Activated T-cell treated with anti-CD3 and anti-CD28 coated beads, Interleukin-2, amount 50 U/mL, for 24 hours (primary cell): ENCODE results near the gene FAM209A.
"Not testable (repeated sequence)": the region's sequence is repeated elsewhere in the genome, so short reads cannot be mapped to it uniquely, and the experiment has no call there.

Experiments used
- DNase-seq: peaks from one replicate; pipeline ENCODE4 v3.0.0-alpha.2; 2020
- H3K27ac Mint-ChIP-seq: 2 replicates; pipeline ENCODE4 v1.8.0; 2020; ENCODE audit warnings: mild to moderate bottlenecking, mixed read lengths
- H3K27me3 Mint-ChIP-seq: 2 replicates; pipeline ENCODE4 v1.8.0; 2020; ENCODE audit warnings: mixed read lengths
- H3K36me3 Mint-ChIP-seq: 2 replicates; pipeline ENCODE4 v1.8.0; 2020; ENCODE audit warnings: low read depth, mixed read lengths
- H3K4me1 Mint-ChIP-seq: 2 replicates; pipeline ENCODE4 v1.8.0; 2020; ENCODE audit warnings: low read depth, mixed read lengths
- H3K4me3 Mint-ChIP-seq: 2 replicates; pipeline ENCODE4 v1.8.0; 2020; ENCODE audit warnings: mild to moderate bottlenecking, moderate library complexity, mixed read lengths
- H3K9me3 Mint-ChIP-seq: 2 replicates; pipeline ENCODE4 v1.8.0; 2020; ENCODE audit warnings: mixed read lengths

The FAM209A gene

DNA sequence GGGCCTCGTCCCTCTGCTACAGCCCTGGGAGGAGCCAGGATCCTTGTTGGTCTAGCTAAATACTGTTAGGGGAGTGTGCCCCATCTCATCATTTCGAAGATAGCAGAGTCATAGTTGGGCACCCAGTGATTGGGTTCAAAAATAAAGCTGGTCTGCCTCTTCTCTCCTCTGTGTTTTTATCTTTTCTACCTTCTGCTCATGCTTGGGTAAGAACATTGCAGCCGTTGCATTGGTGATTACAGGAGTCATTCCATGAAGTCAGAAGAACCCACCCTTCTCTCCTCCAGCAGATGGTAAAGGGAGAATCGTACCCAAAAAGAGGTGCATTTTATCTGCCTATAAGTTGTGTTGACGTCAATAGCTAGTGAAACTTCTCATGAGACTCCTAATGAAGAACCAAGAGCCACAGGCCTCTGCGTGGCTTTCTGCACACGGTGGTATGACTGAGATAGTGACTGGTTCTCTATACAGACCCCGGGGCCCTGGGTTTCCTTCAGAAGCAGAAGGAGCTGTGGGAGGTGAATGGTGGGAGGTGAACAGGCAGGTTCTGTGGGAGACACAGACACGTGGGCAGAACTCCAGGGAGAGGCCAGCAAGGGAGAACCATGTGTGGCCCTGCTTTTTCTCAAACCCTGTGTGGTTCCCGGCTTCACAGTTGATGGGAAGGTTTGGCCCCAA is 5.7 kb upstream of the FAM209A start:
- H3K4me3 Mint-ChIP-seq: no peak overlapping the region
- no peaks in the 10 kb centered on the region for H3K27me3 Mint-ChIP-seq
- H3K36me3 Mint-ChIP-seq: peaks cover 84% of the 10 kb centered on the region
- peaks cover 22% of the 10 kb centered on the region for H3K9me3 Mint-ChIP-seq
- no peak overlapping the region for H3K27ac Mint-ChIP-seq
- H3K4me1 Mint-ChIP-seq: peaks cover 7% of the 10 kb centered on the region
- DNase-seq: no peak

DNA sequence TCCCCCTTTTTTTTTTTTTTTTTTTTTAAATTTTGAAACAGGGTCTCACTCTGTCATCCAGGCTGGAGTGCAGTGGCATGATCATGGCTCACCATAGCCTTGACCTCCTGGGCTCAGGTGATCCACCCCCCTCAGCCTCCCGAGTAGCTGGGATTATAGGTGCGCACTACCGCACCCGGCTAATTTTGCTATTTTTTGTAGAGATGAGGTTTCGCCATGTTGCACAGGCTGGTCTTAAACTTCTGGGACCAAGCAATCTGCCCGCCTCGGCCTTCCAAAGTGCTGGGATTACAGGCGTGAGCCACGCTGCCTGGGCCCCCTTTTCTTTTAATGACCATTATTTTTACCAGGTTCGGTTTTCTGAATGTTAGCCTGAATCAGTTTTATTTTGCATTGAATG is 5.0 kb upstream of the FAM209A start:
- no peak overlapping the region for H3K4me3 Mint-ChIP-seq
- peaks cover 7% of the 10 kb centered on the region for H3K4me1 Mint-ChIP-seq
- DNase-seq: no peak
- H3K36me3 Mint-ChIP-seq: peaks cover 77% of the 10 kb centered on the region
- no peak overlapping the region for H3K27ac Mint-ChIP-seq
- peaks cover 22% of the 10 kb centered on the region for H3K9me3 Mint-ChIP-seq
- no peaks in the 10 kb centered on the region for H3K27me3 Mint-ChIP-seq

DNA sequence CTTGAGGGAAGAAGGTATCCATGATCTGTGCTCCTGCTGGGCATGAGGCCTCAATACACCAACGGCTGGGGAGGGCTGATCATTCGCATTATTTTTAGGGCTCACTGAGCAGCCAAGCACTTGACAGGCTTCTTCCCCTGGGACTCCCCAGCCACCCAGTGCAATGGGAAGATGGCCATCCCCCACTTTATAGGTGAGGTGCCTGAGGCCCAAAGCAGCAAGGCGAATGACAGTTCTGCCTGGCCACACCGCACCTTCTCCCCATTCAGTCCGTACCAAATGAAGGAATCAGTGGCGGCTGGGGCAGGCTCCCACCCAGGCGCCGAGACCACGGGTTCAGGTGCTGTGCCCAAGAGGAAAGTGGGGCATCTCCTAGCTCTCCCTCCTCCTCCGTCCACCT is 4.4 kb upstream of the FAM209A start:
- no peak overlapping the region for H3K27ac Mint-ChIP-seq
- no peak for DNase-seq
- H3K4me1 Mint-ChIP-seq: peaks cover 7% of the 10 kb centered on the region
- peaks cover 22% of the 10 kb centered on the region for H3K9me3 Mint-ChIP-seq
- peaks cover 71% of the 10 kb centered on the region for H3K36me3 Mint-ChIP-seq
- H3K27me3 Mint-ChIP-seq: no peaks in the 10 kb centered on the region
- no peak overlapping the region for H3K4me3 Mint-ChIP-seq

DNA sequence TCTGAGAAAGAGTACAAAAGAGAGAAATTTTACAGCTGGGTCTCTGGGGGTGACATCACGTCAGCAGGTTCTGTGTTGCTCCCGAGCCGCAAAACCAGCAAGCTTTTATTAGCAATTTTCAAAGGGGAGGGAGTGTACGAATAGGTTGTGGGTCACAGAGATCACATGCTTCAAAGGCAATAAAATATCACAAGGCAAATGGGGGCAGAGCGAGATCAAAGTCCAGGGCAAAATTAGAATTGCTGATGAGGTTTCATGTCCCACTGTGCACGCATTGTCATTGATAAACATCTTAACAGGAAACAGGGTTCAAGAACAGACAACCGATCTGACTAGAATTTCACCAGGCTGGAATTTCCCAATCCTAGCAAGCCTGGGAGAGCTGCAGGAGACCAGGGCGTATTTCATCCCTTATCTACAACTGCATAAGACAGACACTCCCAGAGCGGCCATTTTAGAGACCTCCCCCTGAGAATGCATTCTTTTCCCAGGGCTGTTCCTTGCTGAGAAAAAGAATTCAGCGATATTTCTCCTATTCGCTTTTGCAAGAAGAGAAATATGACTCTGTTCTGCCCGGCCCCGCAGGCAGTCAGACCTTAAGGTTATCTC is 3.7 kb upstream of the FAM209A start:
- H3K27ac Mint-ChIP-seq, DNase-seq, H3K4me1 Mint-ChIP-seq, H3K4me3 Mint-ChIP-seq, H3K27me3 Mint-ChIP-seq: not testable (repeated sequence)
- Mint-ChIP-seq H3K9me3 (peaks cover 22% of the 10 kb centered on the region), H3K36me3 (peaks cover 64% of the 10 kb centered on the region)

DNA sequence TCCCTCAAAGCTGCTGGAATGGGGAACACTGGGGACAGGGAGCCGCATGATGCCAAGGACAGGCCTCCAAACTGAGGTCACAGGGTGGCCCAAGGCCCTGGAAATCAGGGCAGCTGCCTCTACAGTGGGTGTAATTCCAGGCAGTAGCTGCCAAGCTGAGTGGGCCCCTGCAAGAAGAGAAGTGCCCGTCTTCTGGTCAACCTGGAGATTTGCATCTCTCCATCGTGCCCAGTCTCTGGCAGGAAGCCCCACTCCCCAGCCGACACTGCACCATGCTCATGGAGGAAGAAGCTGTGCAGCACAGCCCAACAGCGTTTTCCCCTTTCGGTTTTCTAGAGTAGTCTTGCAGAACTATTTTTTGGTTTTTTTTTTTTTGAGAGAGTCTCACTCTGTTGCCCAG is 2.2 kb upstream of the FAM209A start:
- DNase-seq: no peak
- H3K36me3 Mint-ChIP-seq: peaks cover 49% of the 10 kb centered on the region
- H3K9me3 Mint-ChIP-seq: peaks cover 22% of the 10 kb centered on the region
- H3K4me1 Mint-ChIP-seq: peaks cover 7% of the 10 kb centered on the region
- H3K4me3 Mint-ChIP-seq: no peak overlapping the region
- H3K27me3 Mint-ChIP-seq: no peaks in the 10 kb centered on the region
- H3K27ac Mint-ChIP-seq: no peak overlapping the region

DNA sequence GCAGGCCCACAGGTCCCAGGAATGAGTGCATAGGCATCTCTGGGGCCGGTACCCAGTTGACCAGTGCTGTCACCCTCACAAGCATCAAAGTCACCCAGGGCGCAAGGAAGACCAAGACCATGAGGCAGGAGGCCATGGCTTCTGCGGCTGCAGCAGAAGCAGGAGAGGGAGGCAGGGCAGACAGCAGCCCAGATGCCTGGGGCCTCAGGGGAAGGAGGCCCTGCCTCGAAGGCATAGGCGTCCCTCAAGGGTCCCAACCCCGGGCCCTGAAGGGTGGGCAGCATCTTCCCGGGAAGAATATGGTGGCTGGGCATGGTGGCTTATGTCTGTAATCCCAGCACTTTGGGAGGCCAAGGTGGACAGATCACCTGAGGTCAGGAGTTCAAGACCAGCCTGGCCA is 3.0 kb downstream of the FAM209A start:
- no peaks in the 10 kb centered on the region for H3K36me3 Mint-ChIP-seq
- H3K4me1 Mint-ChIP-seq: peaks cover 6% of the 10 kb centered on the region
- H3K4me3 Mint-ChIP-seq: no peak overlapping the region
- no peak overlapping the region for H3K27ac Mint-ChIP-seq
- H3K9me3 Mint-ChIP-seq: no peaks in the 10 kb centered on the region
- no peak for DNase-seq
- no peaks in the 10 kb centered on the region for H3K27me3 Mint-ChIP-seq

DNA sequence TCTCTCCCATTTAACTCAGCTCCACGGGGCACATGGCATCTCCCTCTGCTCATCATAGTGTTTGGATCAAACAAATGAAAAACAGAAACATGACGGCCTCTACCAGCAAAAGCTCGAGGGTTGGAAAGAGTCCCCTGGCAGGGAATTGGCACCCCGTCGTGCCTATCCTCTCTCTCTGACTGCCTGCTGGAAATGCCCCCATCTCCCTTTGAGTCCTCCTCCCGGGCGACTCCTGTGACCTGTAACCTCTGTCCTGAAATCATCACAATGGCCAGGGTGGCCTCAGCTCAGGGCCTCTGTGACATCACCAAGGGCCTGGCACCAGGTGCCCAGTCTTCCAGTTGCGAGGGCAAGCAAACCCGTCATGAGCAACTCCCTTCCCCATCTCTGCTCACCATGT is 8.4 kb downstream of the FAM209A start, which contains the start of gene FAM209B:
TSS of gene FAM209B (plus strand) at position 301 of the 400 bp plus-strand sequence. CDS start at position 397, 96 bp downstream.
- H3K27ac Mint-ChIP-seq, DNase-seq, H3K4me3 Mint-ChIP-seq, H3K9me3 Mint-ChIP-seq, H3K27me3 Mint-ChIP-seq, H3K36me3 Mint-ChIP-seq, H3K4me1 Mint-ChIP-seq: not testable (repeated sequence)

DNA sequence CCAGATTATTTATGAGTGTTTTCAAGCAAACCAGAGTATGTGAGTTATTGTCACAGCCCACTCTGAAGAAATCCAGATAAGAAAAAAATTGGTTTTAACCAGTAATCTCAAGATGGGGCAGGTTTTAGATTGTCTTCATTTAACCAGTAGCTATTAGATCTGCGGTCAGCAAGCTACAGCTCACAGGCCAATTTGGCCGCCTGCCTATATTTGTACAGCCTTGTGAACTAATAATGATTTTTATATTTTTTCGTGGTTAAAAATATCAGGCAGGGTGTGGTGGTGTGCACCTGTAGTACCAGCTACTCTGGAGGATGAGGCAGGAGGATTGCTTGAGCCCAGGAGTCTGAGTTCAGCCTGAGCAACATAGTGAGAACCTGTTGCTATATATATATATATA is 13.5 kb downstream of the FAM209A start:
- H3K9me3 Mint-ChIP-seq: no peaks in the 10 kb centered on the region
- H3K4me3 Mint-ChIP-seq: no peak overlapping the region
- H3K27ac Mint-ChIP-seq: no peak overlapping the region
- DNase-seq: no peak
- no peaks in the 10 kb centered on the region for H3K4me1 Mint-ChIP-seq
- peaks cover 4% of the 10 kb centered on the region for H3K36me3 Mint-ChIP-seq
- H3K27me3 Mint-ChIP-seq: no peaks in the 10 kb centered on the region

DNA sequence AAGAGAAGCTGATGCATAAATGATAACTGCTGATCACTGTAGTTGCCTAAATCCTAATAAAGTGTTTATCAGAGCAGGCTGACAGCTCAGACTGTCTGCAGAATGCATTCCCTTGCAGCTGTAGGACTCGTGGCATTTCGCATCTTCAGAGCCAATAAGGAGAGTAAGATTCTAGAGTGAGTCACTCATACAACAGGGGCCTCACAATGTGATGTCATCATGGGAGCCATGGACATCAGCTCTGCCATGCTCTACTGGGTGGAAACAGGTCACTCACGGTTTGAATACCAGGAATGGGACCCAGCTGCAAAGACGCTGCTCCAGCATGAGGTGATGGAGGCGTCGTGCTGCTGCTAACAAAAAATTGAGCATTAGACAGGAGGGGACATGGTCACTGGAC is 15.9 kb downstream of the FAM209A start:
- no peaks in the 10 kb centered on the region for H3K36me3 Mint-ChIP-seq
- H3K27ac Mint-ChIP-seq: no peak overlapping the region
- no peak overlapping the region for H3K4me3 Mint-ChIP-seq
- no peak for DNase-seq
- H3K4me1 Mint-ChIP-seq: no peaks in the 10 kb centered on the region
- no peaks in the 10 kb centered on the region for H3K9me3 Mint-ChIP-seq
- no peaks in the 10 kb centered on the region for H3K27me3 Mint-ChIP-seq

DNA sequence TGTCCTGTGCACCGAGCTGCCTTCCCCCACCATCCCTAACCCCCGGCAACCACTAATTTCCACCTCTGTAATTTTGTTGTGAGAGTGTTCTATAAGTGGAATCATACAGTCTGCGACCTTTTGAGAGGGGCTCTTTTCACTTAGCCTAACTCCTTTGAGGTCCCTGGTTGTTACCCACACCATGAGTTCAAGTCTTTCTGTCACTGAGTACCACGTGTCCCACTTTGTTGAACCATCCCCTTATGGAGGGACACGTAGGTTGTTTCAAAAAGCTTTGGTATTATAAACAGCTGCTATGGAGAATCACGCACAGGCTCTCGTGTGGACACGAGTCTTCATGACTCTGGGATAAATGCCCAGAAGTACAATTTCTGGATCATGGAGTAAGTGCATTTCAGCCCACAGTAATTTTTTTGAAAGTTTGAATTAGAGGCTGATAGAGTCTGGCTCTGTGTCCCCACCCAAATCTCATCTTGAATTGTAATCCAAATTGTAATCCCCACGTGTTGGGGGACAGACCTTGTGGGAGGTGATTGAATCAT is 18.0 kb downstream of the FAM209A start:
- Mint-ChIP-seq H3K27ac (no peak overlapping the region), H3K9me3 (no peaks in the 10 kb centered on the region), H3K27me3 (no peaks in the 10 kb centered on the region), H3K4me1 (no peaks in the 10 kb centered on the region), H3K36me3 (no peaks in the 10 kb centered on the region), H3K4me3 (no peak overlapping the region)
- no peak for DNase-seq

DNA sequence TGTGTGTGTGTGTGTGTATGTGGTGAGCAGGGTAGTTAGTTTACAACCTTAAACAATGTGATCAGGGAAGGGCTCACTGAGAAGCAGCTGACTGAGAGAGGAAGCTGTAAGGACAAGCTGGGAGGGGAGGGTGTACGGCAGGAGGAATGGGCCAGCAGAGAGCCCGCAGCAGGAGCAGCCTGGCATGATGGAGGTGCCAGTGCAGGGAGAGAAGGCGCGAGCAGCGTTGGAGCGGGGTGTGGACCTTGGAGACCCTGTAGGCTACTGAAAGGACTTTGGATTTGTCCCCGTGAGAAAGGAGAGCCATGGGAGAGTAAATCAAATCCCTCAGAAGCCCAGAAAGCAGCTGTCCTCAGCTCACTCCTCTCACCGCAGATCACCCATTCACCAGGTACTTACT is 27.0 kb downstream of the FAM209A start:
- H3K9me3 Mint-ChIP-seq: no peaks in the 10 kb centered on the region
- H3K27ac Mint-ChIP-seq: no peak overlapping the region
- H3K4me1 Mint-ChIP-seq: peaks cover 8% of the 10 kb centered on the region
- H3K36me3 Mint-ChIP-seq: no peaks in the 10 kb centered on the region
- H3K27me3 Mint-ChIP-seq: no peaks in the 10 kb centered on the region
- no peak overlapping the region for H3K4me3 Mint-ChIP-seq
- no peak for DNase-seq

DNA sequence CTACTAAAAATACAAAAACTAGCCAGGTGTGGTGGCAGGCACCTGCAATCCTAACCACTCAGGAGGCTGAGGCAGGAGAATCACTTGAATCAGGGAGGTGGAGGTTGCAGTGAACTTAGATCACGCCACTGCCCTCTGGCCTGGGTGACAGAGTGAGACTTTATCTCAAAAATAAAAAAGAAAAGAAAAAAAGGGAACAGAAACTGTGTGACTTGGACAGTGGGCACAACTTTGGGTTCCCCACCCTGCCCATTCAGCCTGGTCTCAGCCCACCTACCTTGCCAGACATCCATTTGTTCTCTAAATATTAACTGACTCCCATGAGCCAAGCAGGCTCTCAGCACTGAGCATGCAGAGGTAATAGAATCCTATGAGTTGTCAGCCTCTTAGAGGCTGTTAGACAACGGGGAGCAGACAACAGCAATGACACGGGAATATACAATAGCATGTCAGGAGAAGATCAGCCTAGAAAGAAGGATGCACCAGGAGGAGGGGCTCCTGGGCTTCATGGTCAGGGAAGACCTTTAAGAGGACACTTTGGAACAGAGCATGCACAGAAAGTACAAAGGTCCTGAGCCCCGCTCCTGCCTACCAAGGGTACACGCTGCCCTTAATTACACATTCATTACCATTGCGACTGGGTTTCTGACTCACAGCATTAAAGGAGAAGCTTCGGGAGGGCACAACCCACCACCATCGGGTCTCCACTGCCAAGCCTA is 28.5 kb downstream of the FAM209A start:
- H3K4me3 Mint-ChIP-seq: no peak overlapping the region
- H3K27me3 Mint-ChIP-seq: no peaks in the 10 kb centered on the region
- H3K9me3 Mint-ChIP-seq: no peaks in the 10 kb centered on the region
- H3K4me1 Mint-ChIP-seq: peaks cover 8% of the 10 kb centered on the region
- H3K27ac Mint-ChIP-seq: no peak overlapping the region
- no peaks in the 10 kb centered on the region for H3K36me3 Mint-ChIP-seq
- no peak for DNase-seq

DNA sequence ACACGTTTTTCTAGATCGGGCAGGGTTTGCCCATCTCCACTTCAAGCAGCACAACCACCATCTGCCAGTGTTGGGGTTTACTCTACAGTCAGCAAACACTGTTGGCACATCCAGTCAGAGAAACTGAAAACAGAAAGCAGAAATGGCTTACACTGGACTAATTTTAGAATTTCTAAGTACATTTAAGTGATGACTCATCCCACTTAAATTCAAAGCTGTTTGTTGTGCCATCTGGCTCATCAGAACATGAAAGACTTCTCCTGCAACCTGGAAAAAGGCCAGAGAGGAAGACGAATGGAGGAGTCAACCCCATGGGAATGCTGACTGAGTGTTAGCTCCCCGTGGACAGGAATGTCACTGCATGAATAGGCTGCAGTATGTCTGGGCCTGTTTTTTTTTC is 30.3 kb downstream of the FAM209A start:
- H3K4me1 Mint-ChIP-seq: peaks cover 8% of the 10 kb centered on the region
- no peak overlapping the region for H3K4me3 Mint-ChIP-seq
- no peaks in the 10 kb centered on the region for H3K36me3 Mint-ChIP-seq
- no peak for DNase-seq
- no peaks in the 10 kb centered on the region for H3K27me3 Mint-ChIP-seq
- H3K27ac Mint-ChIP-seq: peak overlapping the region; percentile 2
- H3K9me3 Mint-ChIP-seq: no peaks in the 10 kb centered on the region

DNA sequence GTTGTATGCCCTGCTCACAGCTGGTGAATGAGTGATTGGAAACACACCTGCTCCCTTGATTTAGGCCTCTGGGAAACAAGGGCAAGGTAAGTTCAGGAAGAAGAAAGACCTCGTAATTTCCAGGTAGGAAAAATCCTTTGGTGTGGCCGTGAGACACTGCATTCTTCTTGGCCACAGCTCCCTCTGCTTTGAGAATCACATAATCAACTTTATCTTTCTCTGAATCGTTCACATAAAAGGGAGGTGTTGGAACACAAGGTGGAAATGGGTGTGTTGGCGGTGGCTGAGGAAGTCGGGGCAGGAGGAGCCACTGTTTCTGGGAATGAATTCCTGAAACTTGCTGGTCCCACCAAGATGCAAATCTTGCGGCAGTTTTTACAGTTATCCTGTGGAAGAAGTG is 34.4 kb downstream of the FAM209A start:
- Mint-ChIP-seq H3K4me3 (no peak overlapping the region), H3K9me3 (no peaks in the 10 kb centered on the region), H3K27ac (no peak overlapping the region), H3K27me3 (no peaks in the 10 kb centered on the region), H3K36me3 (no peaks in the 10 kb centered on the region), H3K4me1 (peaks cover 8% of the 10 kb centered on the region)
- no peak for DNase-seq

DNA sequence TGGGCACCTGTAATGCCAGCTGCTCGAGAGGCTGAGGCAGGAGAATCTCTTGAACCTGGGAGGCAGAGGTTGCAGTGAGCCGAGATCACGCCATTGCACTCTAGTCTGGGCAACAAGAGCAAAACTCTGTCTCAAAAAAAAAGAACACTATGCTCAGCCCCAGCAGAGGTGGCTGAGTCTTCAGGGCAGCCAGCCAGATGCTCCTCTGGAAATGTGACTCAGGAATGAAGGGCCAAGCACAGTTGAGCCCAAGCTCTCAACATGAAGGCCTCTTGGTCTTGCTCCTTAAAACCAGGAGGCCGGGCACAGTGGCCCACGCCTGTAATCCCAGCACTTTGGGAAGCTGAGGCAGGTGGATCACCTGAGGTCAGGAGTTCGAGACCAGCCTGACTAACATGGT is 40.0 kb downstream of the FAM209A start:
- not testable (repeated sequence) for H3K27me3 Mint-ChIP-seq, H3K9me3 Mint-ChIP-seq, H3K4me1 Mint-ChIP-seq, H3K4me3 Mint-ChIP-seq, H3K36me3 Mint-ChIP-seq, DNase-seq, H3K27ac Mint-ChIP-seq
